Activated CD4-positive, alpha-beta T cell treated with anti-CD3 and anti-CD28 coated beads for 36 hours (primary cell): Measurements from ENCODE around the gene NRXN3. TPM values are rescaled to one million over a fixed set of nuclear protein-coding genes. Genes with fewer than 3 reads are reported as not detected.
"Not testable (repeated sequence)": the region's sequence is repeated elsewhere in the genome, so short reads cannot be mapped to it uniquely, and the experiment has no call there.

Experiments used
- ATAC-seq: fragments of 200-7000 bp; cut with Tn5 transposase; one replicate; pipeline ENCODE4 v1.10.0; 2021; ENCODE audit warnings: mild to moderate bottlenecking, moderate library complexity
- CTCF ChIA-PET: fragments of 350-600 bp; sonication (Branson Sonifier 250); formaldehyde crosslinking; loops from one replicate; lab custom pipeline; 2021; ENCODE audit warnings: antibody characterized with exemption; lab: Charles Lee
- POLR2A ChIA-PET: fragments of 350-600 bp; sonication (Branson Sonifier 250); formaldehyde crosslinking; loops from one replicate; lab custom pipeline; 2021; ENCODE audit warnings: antibody characterized with exemption, inconsistent platforms; lab: Charles Lee
- DNase-seq: peaks from one replicate; pipeline ENCODE4 v3.0.0-alpha.2; 2020
- H3K27ac Mint-ChIP-seq: one replicate; pipeline ENCODE4 v1.8.0; 2021; ENCODE audit warnings: mixed read lengths
- H3K27me3 Mint-ChIP-seq: one replicate; pipeline ENCODE4 v1.8.0; 2021; ENCODE audit warnings: mixed read lengths
- H3K36me3 Mint-ChIP-seq: one replicate; pipeline ENCODE4 v1.8.0; 2021; ENCODE audit warnings: low read depth, mixed read lengths
- H3K4me1 Mint-ChIP-seq: one replicate; pipeline ENCODE4 v1.8.0; 2021; ENCODE audit warnings: mixed read lengths
- H3K4me3 Mint-ChIP-seq: one replicate; pipeline ENCODE4 v1.8.0; 2021; ENCODE audit warnings: mild to moderate bottlenecking, moderate library complexity, mixed read lengths
- H3K9me3 Mint-ChIP-seq: one replicate; pipeline ENCODE4 v1.8.0; 2021; ENCODE audit warnings: low read depth, mixed read lengths
- intact Hi-C, 2 experiments: fragments of 100-400 bp; cut with DNase I in 1 of 2; cut with micrococcal nuclease in 1 of 2; formaldehyde crosslinking; loops; one replicate each; pipeline versions ENCODE4 v1.14.2 to v1.15.1; 2022 to 2024; cut with DNase I, micrococcal nuclease
- total RNA-seq, 2 experiments: library from RNA; stranded (reverse); gene quantifications; one replicate each; pipeline ENCODE4 v1.2.3, GENCODE V29; 2021

Gene NRXN3
- total RNA-seq, 2 experiments from 2014 or later, result not detected

GRCh38 chr14:78417532-78417931 lies 247.4 kb downstream of the NRXN3 start:
- no peak overlapping the region for H3K27ac Mint-ChIP-seq
- intact Hi-C loops, result no loop called here
- ATAC-seq (no peak), DNase-seq (no peak)
- no peaks in the 10 kb centered on the region for H3K36me3 Mint-ChIP-seq
- POLR2A ChIA-PET, result no interaction called here
- CTCF ChIA-PET, result interaction anchor here (1.9 kb wide), 1 partner anchor 16 kb away, joined by 4 read pairs; no protein-coding TSS in a partner anchor
- no peaks in the 10 kb centered on the region for H3K4me1 Mint-ChIP-seq
- H3K4me3 Mint-ChIP-seq, result no peak overlapping the region
- no peaks in the 10 kb centered on the region for H3K9me3 Mint-ChIP-seq
- peaks cover 2% of the 10 kb centered on the region for H3K27me3 Mint-ChIP-seq

DNA sequence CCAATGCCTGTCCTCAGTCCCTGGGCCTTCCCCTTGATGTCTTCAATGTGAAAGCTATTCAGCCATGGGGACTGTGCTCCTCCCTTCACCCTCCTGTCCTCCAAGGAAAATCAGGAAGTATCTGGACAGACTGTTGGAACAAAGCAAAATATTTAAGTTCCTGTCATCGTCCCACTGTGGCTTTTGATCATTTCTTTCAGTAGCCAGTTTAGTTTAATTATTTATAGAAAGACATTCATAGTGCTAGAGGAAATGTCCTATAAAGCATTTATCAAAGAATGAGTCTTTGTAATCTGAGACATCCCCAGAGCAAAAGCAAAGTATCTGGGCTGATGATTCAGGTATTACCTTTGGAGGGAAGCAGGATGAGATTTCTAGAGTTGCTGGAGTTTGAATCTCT lies 254.1 kb downstream of the NRXN3 start:
- Mint-ChIP-seq H3K27ac (no peak overlapping the region), H3K4me3 (no peak overlapping the region), H3K36me3 (no peaks in the 10 kb centered on the region), H3K4me1 (no peaks in the 10 kb centered on the region), H3K27me3 (peaks cover 2% of the 10 kb centered on the region), H3K9me3 (no peaks in the 10 kb centered on the region)
- POLR2A ChIA-PET, result no interaction called here
- CTCF ChIA-PET, result no interaction called here
- intact Hi-C loops, result no loop called here
- no peak for DNase-seq
- ATAC-seq, result no peak

DNA sequence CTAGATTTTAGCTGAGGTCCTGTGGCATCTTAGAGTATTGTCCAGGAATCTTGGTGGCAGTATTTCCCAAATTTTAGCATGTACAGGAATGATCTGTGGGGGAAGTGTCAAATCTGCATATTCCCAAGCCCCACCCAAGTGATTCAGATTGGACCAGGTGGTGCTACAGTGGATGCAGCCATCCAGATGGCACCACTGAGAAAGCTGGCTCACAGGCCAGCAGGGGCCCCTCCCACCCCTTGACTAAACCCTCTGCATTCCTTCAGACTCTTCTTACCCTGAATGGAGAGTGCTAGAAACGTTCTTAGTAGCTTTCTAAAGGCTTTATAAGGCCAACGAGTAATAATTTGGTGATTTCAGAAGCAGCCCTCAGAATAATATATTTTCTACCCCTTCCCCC lies 255.2 kb downstream of the NRXN3 start:
- intact Hi-C loops, result no loop called here
- no peaks in the 10 kb centered on the region for H3K27me3 Mint-ChIP-seq
- ChIA-PET POLR2A (no interaction called here), CTCF (no interaction called here)
- no peak overlapping the region for H3K4me3 Mint-ChIP-seq
- no peaks in the 10 kb centered on the region for H3K36me3 Mint-ChIP-seq
- no peak overlapping the region for H3K27ac Mint-ChIP-seq
- DNase-seq (no peak), ATAC-seq (no peak)
- no peaks in the 10 kb centered on the region for H3K9me3 Mint-ChIP-seq
- H3K4me1 Mint-ChIP-seq, result no peaks in the 10 kb centered on the region

GRCh38 chr14:78425782-78426181 lies 255.6 kb downstream of the NRXN3 start:
- Mint-ChIP-seq H3K4me1 (no peaks in the 10 kb centered on the region), H3K27me3 (no peaks in the 10 kb centered on the region), H3K27ac (no peak overlapping the region), H3K4me3 (no peak overlapping the region), H3K9me3 (no peaks in the 10 kb centered on the region), H3K36me3 (no peaks in the 10 kb centered on the region)
- DNase-seq, result no peak
- ATAC-seq, result no peak
- ChIA-PET POLR2A (no interaction called here), CTCF (no interaction called here)
- intact Hi-C loops, result no loop called here

GRCh38 chr14:78432046-78432445 lies 261.9 kb downstream of the NRXN3 start:
- intact Hi-C loops, result no loop called here
- ChIA-PET POLR2A (no interaction called here), CTCF (interaction anchor here (1.2 to 2.1 kb wide), 2 partner anchors 17 to 165 kb away, joined by 5 to 7 read pairs; no protein-coding TSS in a partner anchor)
- H3K36me3 Mint-ChIP-seq, result no peaks in the 10 kb centered on the region
- ATAC-seq, result no peak
- no peak overlapping the region for H3K27ac Mint-ChIP-seq
- no peak overlapping the region for H3K4me3 Mint-ChIP-seq
- no peaks in the 10 kb centered on the region for H3K9me3 Mint-ChIP-seq
- no peak for DNase-seq
- no peaks in the 10 kb centered on the region for H3K4me1 Mint-ChIP-seq
- no peaks in the 10 kb centered on the region for H3K27me3 Mint-ChIP-seq

DNA sequence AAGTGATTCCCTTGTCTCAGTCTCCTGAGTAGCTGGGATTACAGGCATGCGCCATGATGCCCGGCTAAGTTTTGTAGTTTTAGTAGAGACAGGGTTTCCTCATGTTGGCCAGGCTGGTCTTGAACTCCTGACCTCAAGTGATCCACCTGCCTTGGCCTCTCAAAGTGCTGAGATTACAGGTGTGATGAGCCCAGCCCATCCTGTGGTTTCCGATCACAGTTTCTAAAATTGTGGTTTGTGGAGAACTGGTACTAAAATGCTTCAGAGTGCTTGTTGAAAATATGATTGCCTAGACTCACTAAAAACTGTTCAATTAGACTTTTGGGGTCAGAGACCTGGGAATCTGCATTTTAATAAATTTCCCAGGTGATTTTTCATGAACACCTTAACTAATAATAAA lies 267.3 kb downstream of the NRXN3 start:
- POLR2A ChIA-PET, result not testable (repeated sequence)

DNA sequence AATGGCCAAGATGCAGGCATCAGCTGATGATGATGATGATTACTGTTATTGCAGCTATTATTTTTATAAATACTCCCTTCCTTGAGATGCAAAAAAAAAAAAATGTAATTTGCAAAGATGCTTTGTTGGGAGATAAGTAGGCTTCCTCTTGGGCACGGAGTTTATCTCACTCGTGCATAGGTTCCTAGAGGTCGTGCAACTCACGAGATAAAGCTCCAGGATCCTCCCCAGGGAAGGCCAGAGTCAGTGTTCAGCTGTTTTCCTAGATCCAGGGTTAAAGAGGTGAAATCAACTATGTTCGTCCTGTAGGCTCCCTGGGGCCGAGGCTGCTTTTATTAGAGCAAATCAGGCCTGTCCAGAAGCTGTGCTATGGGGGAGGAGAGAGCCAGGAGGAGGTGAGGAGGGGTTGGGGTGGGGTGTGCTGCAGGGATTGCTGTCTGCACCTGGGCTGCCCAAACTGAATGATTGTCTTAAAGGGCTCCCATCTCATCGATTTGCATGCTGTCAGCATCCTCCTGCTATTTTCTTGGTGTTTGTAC lies 270.3 kb downstream of the NRXN3 start:
- ChIA-PET CTCF (no interaction called here), POLR2A (no interaction called here)
- Mint-ChIP-seq H3K36me3 (no peaks in the 10 kb centered on the region), H3K27me3 (peaks cover 5% of the 10 kb centered on the region), H3K4me3 (no peak overlapping the region), H3K9me3 (no peaks in the 10 kb centered on the region), H3K27ac (no peak overlapping the region), H3K4me1 (no peaks in the 10 kb centered on the region)
- ATAC-seq (no peak), DNase-seq (no peak)
- intact Hi-C loops, result loop anchor here in 1 of 2 experiments (10.0 kb wide), 2 partner anchors 124 to 154 kb away; no protein-coding TSS in a partner anchor

More for the DNA sequence above, 267.3 kb downstream of the NRXN3 start:
- H3K4me3 Mint-ChIP-seq, H3K27me3 Mint-ChIP-seq, H3K27ac Mint-ChIP-seq, CTCF ChIA-PET, H3K36me3 Mint-ChIP-seq, intact Hi-C loops, H3K9me3 Mint-ChIP-seq, DNase-seq, ATAC-seq, H3K4me1 Mint-ChIP-seq: not testable (repeated sequence)

DNA sequence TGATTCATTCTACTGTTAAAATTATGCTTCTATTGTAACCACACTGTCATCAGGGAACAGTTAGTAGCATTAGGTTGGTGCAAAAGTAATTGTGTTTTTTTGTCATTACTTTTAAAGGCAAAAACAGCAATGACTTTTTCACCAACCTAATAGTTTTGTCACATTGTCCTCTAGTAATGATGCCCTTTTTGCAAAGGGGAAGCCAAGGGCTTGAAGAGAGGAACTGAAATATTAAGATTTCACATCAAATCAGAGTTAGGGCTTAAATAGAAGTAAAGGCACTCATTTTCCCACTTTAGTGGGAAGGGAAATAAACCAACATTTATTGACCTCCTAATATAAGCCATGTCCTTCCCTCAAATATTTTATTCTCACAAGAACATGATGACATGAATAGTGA lies 273.7 kb downstream of the NRXN3 start:
- Mint-ChIP-seq H3K36me3 (no peaks in the 10 kb centered on the region), H3K27ac (no peak overlapping the region), H3K4me1 (no peaks in the 10 kb centered on the region), H3K9me3 (no peaks in the 10 kb centered on the region), H3K27me3 (peaks cover 4% of the 10 kb centered on the region), H3K4me3 (no peak overlapping the region)
- CTCF ChIA-PET, result no interaction called here
- POLR2A ChIA-PET, result no interaction called here
- ATAC-seq (no peak), DNase-seq (no peak)
- intact Hi-C loops, result loop anchor here in 1 of 2 experiments (10.0 kb wide), 2 partner anchors 121 to 151 kb away; no protein-coding TSS in a partner anchor

DNA sequence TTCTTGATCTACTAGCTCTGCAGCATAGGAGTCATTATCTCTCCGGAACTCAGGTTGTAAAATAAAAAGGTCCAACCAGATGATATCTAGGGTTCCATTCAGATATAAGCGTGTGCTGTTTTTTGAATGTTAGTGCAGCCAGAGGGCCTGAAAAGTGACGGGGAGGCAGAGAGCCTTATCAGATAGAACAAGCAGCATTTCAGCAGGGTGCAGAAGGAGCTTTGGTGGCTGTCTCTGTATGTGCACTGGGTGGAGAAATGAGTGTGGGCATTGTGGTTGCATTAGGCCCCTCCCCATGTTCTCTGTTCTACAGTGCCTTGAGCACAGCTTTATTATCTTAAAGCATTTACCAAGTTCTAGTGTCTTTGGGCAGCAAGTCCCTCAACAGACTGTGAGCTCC lies 275.1 kb downstream of the NRXN3 start:
- no peak overlapping the region for H3K27ac Mint-ChIP-seq
- DNase-seq (no peak), ATAC-seq (no peak)
- peaks cover 4% of the 10 kb centered on the region for H3K27me3 Mint-ChIP-seq
- ChIA-PET POLR2A (no interaction called here), CTCF (interaction anchor here (0.5 to 0.8 kb wide), 2 partner anchors 82 to 249 kb away, joined by 3 read pairs; no protein-coding TSS in a partner anchor)
- intact Hi-C loops, result loop anchor here (5.0 to 10.0 kb wide), 3 partner anchors 120 to 423 kb away; no protein-coding TSS in a partner anchor
- H3K4me1 Mint-ChIP-seq, result no peaks in the 10 kb centered on the region
- no peaks in the 10 kb centered on the region for H3K36me3 Mint-ChIP-seq
- H3K4me3 Mint-ChIP-seq, result no peak overlapping the region
- H3K9me3 Mint-ChIP-seq, result no peaks in the 10 kb centered on the region

- CTCF ChIA-PET, result interaction anchor here (1.1 kb wide), 1 partner anchor 120 kb away, joined by 3 read pairs; no protein-coding TSS in a partner anchor
- Mint-ChIP-seq H3K27ac (no peak overlapping the region), H3K4me3 (no peak overlapping the region), H3K27me3 (peaks cover 2% of the 10 kb centered on the region), H3K4me1 (no peaks in the 10 kb centered on the region), H3K9me3 (no peaks in the 10 kb centered on the region), H3K36me3 (no peaks in the 10 kb centered on the region)
- POLR2A ChIA-PET, result no interaction called here
- intact Hi-C loops, result loop anchor here (5.0 to 10.0 kb wide), 3 partner anchors 118 to 425 kb away; no protein-coding TSS in a partner anchor
- no peak for DNase-seq
- ATAC-seq, result no peak
Observed at GRCh38 chr14:78446807-78447206, 276.6 kb downstream of the NRXN3 start.

DNA sequence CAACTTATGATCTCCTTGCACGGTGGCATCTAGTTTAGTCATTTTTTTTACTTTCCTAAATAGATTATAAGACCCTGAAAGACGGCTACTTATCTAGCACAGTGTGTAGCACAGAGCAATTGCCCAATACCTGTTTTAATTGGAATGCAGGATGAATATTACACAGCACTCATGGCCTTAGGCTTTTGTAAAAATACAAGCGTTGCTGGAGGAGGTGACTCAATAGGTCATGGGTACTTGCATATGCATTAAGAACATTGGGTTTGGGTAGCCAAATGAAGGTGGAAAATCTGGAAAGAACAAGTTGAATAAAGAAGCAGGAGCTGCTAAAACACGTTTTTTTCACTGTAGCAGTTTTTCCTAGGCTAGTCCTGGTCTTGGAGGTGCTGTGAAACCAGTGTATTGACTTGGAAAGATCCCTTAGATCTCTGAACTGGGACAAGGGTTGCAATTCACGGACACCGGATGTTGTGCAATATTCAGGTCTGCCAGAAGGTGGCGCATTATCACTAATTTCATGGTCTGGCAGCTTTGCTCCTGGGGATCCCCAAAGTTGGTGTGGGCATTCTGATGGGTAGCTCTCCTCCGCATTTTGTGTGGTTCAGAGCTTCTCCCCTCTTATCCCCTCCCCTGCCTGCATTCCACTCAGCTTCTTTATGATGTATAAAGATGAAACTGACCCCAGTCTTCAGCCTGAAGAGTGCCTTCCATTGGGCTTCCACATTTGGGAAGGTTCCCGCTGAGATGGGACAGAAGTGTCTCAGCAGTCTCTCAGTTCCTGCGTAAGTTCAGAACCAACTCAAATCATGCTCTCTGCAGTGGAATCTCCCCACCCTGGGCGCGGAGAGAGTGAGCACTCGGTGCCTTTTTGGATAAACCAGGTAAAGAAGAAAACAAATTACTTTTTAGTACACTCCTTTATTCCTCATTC lies 278.3 kb downstream of the NRXN3 start:
- ATAC-seq, result no peak
- ChIA-PET CTCF (interaction anchor here (0.6 to 1.8 kb wide), 5 partner anchors 14 to 118 kb away, joined by 3 to 7 read pairs (median 5); no protein-coding TSS in a partner anchor), POLR2A (no interaction called here)
- intact Hi-C loops, result loop anchor here (1.0 to 10.0 kb wide), 7 partner anchors 116 to 426 kb away; no protein-coding TSS in a partner anchor
- Mint-ChIP-seq H3K27ac (no peak overlapping the region), H3K9me3 (no peaks in the 10 kb centered on the region), H3K36me3 (no peaks in the 10 kb centered on the region), H3K4me1 (no peaks in the 10 kb centered on the region), H3K4me3 (no peak overlapping the region), H3K27me3 (peaks cover 2% of the 10 kb centered on the region)
- DNase-seq, result peak; percentile 70
